ENCODE results near the gene TMUB2.
A peak's percentile ranks its signal among the peaks of the same experiment; 100 is the strongest.

The TMUB2 gene

GRCh38 chr17:44183024-44183423 lies 3.7 kb upstream of the TMUB2 start:
- H3K4me3 ChIP-seq (ENCODE audit: low read depth, low read length), result no peak overlapping the region
- no peak for TF ChIP-seq CTCF (IDR thresholded peaks at IDR 0.05; ENCODE audit: low read depth, low read length)
- peaks cover 52% of the 10 kb centered on the region for H3K36me3 ChIP-seq
- no peak for DNase-seq
- no peak overlapping the region for H3K27ac ChIP-seq
- H3K27me3 ChIP-seq (ENCODE audit: insufficient read depth, low read depth, severe bottlenecking), result no peaks in the 10 kb centered on the region
- H3K9me3 ChIP-seq (ENCODE audit: severe bottlenecking), result no peaks in the 10 kb centered on the region

- Histone ChIP-seq H3K9me3 (ENCODE audit: severe bottlenecking) (no peaks in the 10 kb centered on the region), H3K4me3 (ENCODE audit: low read depth, low read length) (no peak overlapping the region), H3K36me3 (peaks cover 43% of the 10 kb centered on the region), H3K27me3 (ENCODE audit: insufficient read depth, low read depth, severe bottlenecking) (no peaks in the 10 kb centered on the region), H3K27ac (no peak overlapping the region)
- no peak for TF ChIP-seq CTCF (IDR thresholded peaks at IDR 0.05; ENCODE audit: low read depth, low read length)
- no peak for DNase-seq
Measured at GRCh38 chr17:44184212-44184810, 2.5 kb upstream of the TMUB2 start.

GRCh38 chr17:44187131-44187899 lies 543 bp downstream of the TMUB2 start:
- Histone ChIP-seq H3K36me3 (peaks cover 57% of the 10 kb centered on the region), H3K27me3 (ENCODE audit: insufficient read depth, low read depth, severe bottlenecking) (no peaks in the 10 kb centered on the region), H3K4me3 (ENCODE audit: low read depth, low read length) (peak overlapping the region; percentile 61), H3K9me3 (ENCODE audit: severe bottlenecking) (no peaks in the 10 kb centered on the region), H3K27ac (peak overlapping the region; percentile 96)
- TF ChIP-seq CTCF (IDR thresholded peaks at IDR 0.05; ENCODE audit: low read depth, low read length), result no peak
- no peak for DNase-seq

GRCh38 chr17:44188576-44189403 lies 2.0 kb downstream of the TMUB2 start:
- no peak for DNase-seq
- no peak for TF ChIP-seq CTCF (IDR thresholded peaks at IDR 0.05; ENCODE audit: low read depth, low read length)
- Histone ChIP-seq H3K27me3 (ENCODE audit: insufficient read depth, low read depth, severe bottlenecking) (no peaks in the 10 kb centered on the region), H3K4me3 (ENCODE audit: low read depth, low read length) (no peak overlapping the region), H3K9me3 (ENCODE audit: severe bottlenecking) (no peaks in the 10 kb centered on the region), H3K36me3 (peaks cover 52% of the 10 kb centered on the region), H3K27ac (no peak overlapping the region)

- DNase-seq, result no peak
- TF ChIP-seq CTCF (IDR thresholded peaks at IDR 0.05; ENCODE audit: low read depth, low read length), result no peak
- H3K27ac ChIP-seq, result no peak overlapping the region
- H3K27me3 ChIP-seq (ENCODE audit: insufficient read depth, low read depth, severe bottlenecking), result no peaks in the 10 kb centered on the region
- H3K9me3 ChIP-seq (ENCODE audit: severe bottlenecking), result no peaks in the 10 kb centered on the region
- peaks cover 55% of the 10 kb centered on the region for H3K36me3 ChIP-seq
- no peak overlapping the region for H3K4me3 ChIP-seq (ENCODE audit: low read depth, low read length)
Measured at GRCh38 chr17:44190481-44190880, 3.7 kb downstream of the TMUB2 start.
